A673 (cell line): ENCODE results near the gene FEN1. TPM values are rescaled to one million over a fixed set of nuclear protein-coding genes. Genes with fewer than 3 reads are reported as not detected.
A peak's percentile ranks its signal among the peaks of the same experiment; 100 is the strongest.

Experiments
- BruUV-seq: library from RNA; stranded (reverse); fragments of 400-500 nt; replicated peaks from 2 replicates; lab custom pipeline; 2021; lab: Mats Ljungman, UMichigan
- CTCF ChIA-PET: fragments of 300-600 bp; sonication (Branson Sonifier 250); formaldehyde crosslinking; loops from one replicate; lab custom pipeline; 2022; ENCODE audit warnings: antibody characterized with exemption; lab: Charles Lee
- POLR2A ChIA-PET: fragments of 300-600 bp; sonication (Branson Sonifier 250); formaldehyde crosslinking; loops from one replicate; lab custom pipeline; 2022; ENCODE audit warnings: antibody characterized with exemption; ENCODE audit not compliant: low non-redundant PET; lab: Charles Lee
- DNase-seq: peaks from one replicate; pipeline ENCODE4 v3.0.0-alpha.2; 2015; ENCODE audit warnings: low spot score
- H3K27ac ChIP-seq: fragments of 200-600 bp; sonication (generic); 2 replicates; pipeline ENCODE4 v1.5.1; 2016; ENCODE audit warnings: mixed run types, low read depth, mild to moderate bottlenecking, mixed read lengths, antibody characterized with exemption, low read length; ENCODE audit not compliant: poor library complexity, severe bottlenecking
- H3K27me3 ChIP-seq: fragments of 200-600 bp; sonication (generic); replicated peaks from 2 replicates; pipeline ENCODE4 v1.6.1; 2017; ENCODE audit warnings: mixed run types, low read depth, mild to moderate bottlenecking, mixed read lengths, antibody characterized with exemption, low read length; ENCODE audit not compliant: insufficient read depth, poor library complexity
- H3K36me3 ChIP-seq: fragments of 200-600 bp; sonication (generic); 2 replicates; pipeline ENCODE4 v1.6.1; 2016; ENCODE audit warnings: mixed run types, mild to moderate bottlenecking, mixed read lengths, antibody characterized with exemption, low read length; ENCODE audit not compliant: insufficient read depth, poor library complexity, severe bottlenecking
- H3K4me1 ChIP-seq: fragments of 200-600 bp; sonication (generic); 2 replicates; pipeline ENCODE4 v1.6.1; 2017; ENCODE audit warnings: mixed run types, mild to moderate bottlenecking, mixed read lengths, antibody characterized with exemption, low read length; ENCODE audit not compliant: insufficient read depth, poor library complexity, severe bottlenecking
- H3K4me3 ChIP-seq: fragments of 200-600 bp; sonication (generic); 2 replicates; pipeline ENCODE4 v1.5.1; 2016; ENCODE audit warnings: low read depth, mixed run types, mild to moderate bottlenecking, mixed read lengths, low read length; ENCODE audit not compliant: poor library complexity, severe bottlenecking
- H3K9me3 ChIP-seq: fragments of 200-600 bp; sonication (generic); 2 replicates; pipeline ENCODE4 v1.6.1; 2016; ENCODE audit warnings: mixed run types, low read depth, mild to moderate bottlenecking, mixed read lengths, antibody characterized with exemption, low read length; ENCODE audit not compliant: poor library complexity, severe bottlenecking
- EZH2 ChIP-seq: fragments of 200-600 bp; sonication (generic); IDR thresholded peaks from 2 replicates; pipeline ENCODE4 v1.6.1; 2017; ENCODE audit warnings: borderline replicate concordance, low read depth, mild to moderate bottlenecking, mixed read lengths, antibody characterized with exemption, low read length; ENCODE audit not compliant: poor library complexity, severe bottlenecking
- intact Hi-C: fragments of 100-400 bp; cut with micrococcal nuclease; formaldehyde crosslinking; loops from one replicate; pipeline ENCODE4 v1.10.0; 2022; ENCODE audit not compliant: unreplicated experiment
- total RNA-seq: library from RNA; stranded (reverse); gene quantifications from 2 replicates; pipeline ENCODE4 v1.2.3, GENCODE V29; 2021
- TF ChIP-seq, protein P1 (sequence below): fragments of 300-800, 200-600 bp; sonication (generic); conservative IDR thresholded peaks from 2 replicates; pipeline ENCODE4 v1.5.1; 2017; ENCODE audit warnings: low read depth, mild to moderate bottlenecking, antibody characterized with exemption, low read length, moderate library complexity, mixed read lengths

The FEN1 gene
- total RNA-seq, 1 experiment from 2014 or later: 152 TPM

DNA sequence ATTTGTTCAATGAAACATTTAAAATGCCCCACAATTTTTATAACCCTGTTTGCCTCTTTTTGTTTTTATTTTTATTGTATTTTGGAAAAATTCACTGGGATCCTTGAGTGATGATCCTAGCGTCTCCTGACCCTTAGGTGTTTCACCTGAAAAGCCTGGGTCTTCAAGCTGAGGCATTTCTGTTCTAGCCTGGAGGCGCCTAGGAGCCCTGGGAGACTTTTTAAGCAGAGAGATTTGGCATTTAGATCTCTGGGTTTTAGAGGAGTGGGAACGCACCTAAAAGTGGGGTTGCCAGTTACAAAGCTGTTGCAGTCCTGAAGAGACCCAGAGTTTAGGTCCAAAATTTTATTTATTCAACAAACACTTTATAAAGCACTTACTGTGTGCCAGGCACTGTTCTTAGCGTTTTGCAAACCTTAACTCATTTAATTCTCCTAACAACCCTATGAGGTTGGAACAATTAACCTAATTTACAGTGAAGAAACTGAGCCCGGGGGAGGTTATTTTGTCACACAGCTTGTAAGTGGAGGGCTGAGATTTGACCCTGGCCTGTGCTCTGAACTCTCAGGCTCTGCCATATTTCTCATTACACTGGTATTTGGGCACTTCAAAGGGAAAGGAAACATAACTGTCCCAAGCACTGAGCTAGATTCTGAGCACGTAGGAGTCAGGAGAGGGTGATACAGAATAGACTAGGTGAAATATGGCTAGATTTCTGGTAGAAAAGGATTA, 24.9 kb downstream of the FEN1 start:
- no peaks in the 10 kb centered on the region for H3K27me3 ChIP-seq
- no peak for DNase-seq
- H3K9me3 ChIP-seq: no peaks in the 10 kb centered on the region
- intact Hi-C loops: no loop called here
- ChIA-PET CTCF (interaction anchor here (1.0 kb wide), 1 partner anchor 20 kb away, joined by 5 read pairs; no protein-coding TSS in a partner anchor), POLR2A (interaction anchor here (0.6 kb wide), 1 partner anchor 10 kb away, joined by 3 read pairs; no protein-coding TSS in a partner anchor)
- TSS peak; percentile 69 for BruUV-seq
- peak overlapping the region; percentile 96 for H3K27ac ChIP-seq
- peak overlapping the region; percentile 78 for H3K4me3 ChIP-seq
- TF ChIP-seq, protein P1, sequence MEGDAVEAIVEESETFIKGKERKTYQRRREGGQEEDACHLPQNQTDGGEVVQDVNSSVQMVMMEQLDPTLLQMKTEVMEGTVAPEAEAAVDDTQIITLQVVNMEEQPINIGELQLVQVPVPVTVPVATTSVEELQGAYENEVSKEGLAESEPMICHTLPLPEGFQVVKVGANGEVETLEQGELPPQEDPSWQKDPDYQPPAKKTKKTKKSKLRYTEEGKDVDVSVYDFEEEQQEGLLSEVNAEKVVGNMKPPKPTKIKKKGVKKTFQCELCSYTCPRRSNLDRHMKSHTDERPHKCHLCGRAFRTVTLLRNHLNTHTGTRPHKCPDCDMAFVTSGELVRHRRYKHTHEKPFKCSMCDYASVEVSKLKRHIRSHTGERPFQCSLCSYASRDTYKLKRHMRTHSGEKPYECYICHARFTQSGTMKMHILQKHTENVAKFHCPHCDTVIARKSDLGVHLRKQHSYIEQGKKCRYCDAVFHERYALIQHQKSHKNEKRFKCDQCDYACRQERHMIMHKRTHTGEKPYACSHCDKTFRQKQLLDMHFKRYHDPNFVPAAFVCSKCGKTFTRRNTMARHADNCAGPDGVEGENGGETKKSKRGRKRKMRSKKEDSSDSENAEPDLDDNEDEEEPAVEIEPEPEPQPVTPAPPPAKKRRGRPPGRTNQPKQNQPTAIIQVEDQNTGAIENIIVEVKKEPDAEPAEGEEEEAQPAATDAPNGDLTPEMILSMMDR: no peak
- no peak for TF ChIP-seq EZH2
- peaks cover 35% of the 10 kb centered on the region for H3K4me1 ChIP-seq
- H3K36me3 ChIP-seq: peaks cover 23% of the 10 kb centered on the region

DNA sequence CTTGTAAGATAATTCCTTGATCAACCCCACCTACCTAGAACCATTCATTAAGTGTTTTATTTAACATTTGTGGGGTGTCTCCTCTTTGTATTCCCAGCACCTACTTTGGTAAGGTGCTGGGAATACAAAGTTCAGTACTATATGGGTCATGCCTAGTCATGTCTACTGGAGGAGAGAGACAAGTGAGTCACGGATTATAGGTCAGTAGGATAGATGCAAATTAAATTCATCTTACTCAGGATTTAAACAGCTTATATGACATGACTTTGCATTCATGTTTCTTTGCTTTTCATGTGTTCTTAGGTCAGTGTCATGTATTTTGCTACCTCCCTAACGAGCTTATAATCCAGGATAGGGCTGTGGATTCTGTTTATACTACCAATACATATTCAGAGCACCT, 27.5 kb downstream of the FEN1 start:
- ChIA-PET CTCF (no interaction called here), POLR2A (no interaction called here)
- H3K36me3 ChIP-seq: no peaks in the 10 kb centered on the region

DNA sequence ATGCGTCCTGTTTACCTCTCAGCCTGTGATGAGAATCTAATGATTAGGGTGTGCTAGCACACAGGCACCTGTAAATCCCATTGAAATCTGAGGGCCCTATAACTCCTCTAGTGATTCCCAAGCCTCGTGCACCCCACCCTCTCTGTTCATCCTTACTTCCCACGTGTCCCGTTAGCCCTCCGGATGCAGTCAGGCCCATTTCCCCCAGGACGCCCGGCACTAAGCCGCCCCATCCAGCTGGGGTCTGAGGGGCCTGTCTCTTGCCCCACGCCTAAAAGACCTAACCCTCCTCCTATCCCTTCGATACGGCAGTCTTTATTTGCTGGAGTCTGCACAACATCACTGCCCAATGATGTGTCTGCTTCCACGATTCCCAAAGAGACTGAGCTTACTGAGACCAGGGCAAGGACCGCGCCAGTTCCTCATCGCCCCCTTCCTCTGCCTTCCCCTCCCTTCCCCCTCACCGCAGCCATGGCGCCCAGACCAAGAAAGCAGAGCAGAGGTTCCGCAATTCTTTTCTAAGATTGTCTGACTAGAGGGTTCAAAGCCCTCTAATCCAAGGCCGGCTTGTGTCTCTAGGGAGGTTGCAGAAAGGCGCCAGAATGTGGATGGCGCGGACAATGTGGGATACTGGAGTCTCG, 34.3 kb downstream of the FEN1 start:
- intact Hi-C loops: loop anchor here (2.0 kb wide), 1 partner anchor 902 kb away; the partner anchor contains the start of gene TTC9C
- CTCF ChIA-PET: no interaction called here
- H3K9me3 ChIP-seq: no peaks in the 10 kb centered on the region
- DNase-seq: no peak
- POLR2A ChIA-PET: no interaction called here
- BruUV-seq: TSS peak; percentile 74
- peak overlapping the region; percentile 96 for H3K4me3 ChIP-seq
- H3K27me3 ChIP-seq: no peaks in the 10 kb centered on the region
- peak overlapping the region; percentile 97 for H3K27ac ChIP-seq
- H3K4me1 ChIP-seq: peaks cover 28% of the 10 kb centered on the region
- peaks cover 31% of the 10 kb centered on the region for H3K36me3 ChIP-seq
- TF ChIP-seq EZH2: no peak
- TF ChIP-seq, protein P1: no peak

More for the DNA sequence above, 27.5 kb downstream of the FEN1 start:
- Histone ChIP-seq H3K4me1 (peaks cover 17% of the 10 kb centered on the region), H3K27me3 (no peaks in the 10 kb centered on the region), H3K27ac (no peak overlapping the region), H3K4me3 (no peak overlapping the region), H3K9me3 (no peaks in the 10 kb centered on the region)
- BruUV-seq: no TSS peak
- no peak for TF ChIP-seq EZH2
- TF ChIP-seq, protein P1: no peak
- intact Hi-C loops: no loop called here
- no peak for DNase-seq
